ENCODE data around the gene HSPBP1.

Gene HSPBP1

GRCh38 chr19:55304980-55305379, 25.1 kb upstream of the HSPBP1 start:
- no peak for DNase-seq (ENCODE audit: low read depth, low spot score)

DNA sequence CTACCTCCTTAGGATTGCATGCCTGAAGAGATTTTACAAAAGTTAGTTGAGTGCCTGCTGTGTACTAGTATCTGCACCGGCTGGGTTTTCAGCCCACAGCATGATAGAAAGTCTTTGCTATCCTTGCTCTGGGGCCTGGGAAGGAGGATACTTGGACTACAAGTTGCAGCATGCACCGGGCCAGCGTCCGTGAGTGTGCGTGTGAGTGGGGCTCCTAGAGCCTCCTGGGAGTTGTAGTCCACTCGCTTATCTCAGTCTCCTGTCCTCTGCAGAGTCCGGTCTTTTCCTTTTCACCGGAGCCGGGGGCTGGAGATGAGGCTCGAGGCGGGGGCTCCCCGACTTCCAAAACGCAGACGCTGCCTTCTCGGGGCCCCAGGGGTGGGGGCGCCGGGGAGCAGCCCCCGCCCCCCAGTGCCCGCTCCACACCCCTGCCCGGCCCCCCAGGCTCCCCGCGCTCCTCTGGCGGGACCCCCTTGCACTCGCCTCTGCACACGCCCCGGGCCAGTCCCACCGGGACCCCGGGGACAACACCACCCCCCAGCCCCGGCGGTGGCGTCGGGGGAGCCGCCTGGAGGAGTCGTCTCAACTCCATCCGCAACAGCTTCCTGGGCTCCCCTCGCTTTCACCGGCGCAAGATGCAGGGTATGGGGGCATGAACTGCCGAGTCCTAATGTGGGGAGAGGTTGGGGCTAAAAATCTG, 24.5 kb upstream of the HSPBP1 start:
- no peak for DNase-seq (ENCODE audit: low read depth, low spot score)

GRCh38 chr19:55303477-55303876, 23.6 kb upstream of the HSPBP1 start:
- DNase-seq (ENCODE audit: low read depth, low spot score): no peak

GRCh38 chr19:55302318-55302703, 22.4 kb upstream of the HSPBP1 start:
- DNase-seq (ENCODE audit: low read depth, low spot score): no peak

DNA sequence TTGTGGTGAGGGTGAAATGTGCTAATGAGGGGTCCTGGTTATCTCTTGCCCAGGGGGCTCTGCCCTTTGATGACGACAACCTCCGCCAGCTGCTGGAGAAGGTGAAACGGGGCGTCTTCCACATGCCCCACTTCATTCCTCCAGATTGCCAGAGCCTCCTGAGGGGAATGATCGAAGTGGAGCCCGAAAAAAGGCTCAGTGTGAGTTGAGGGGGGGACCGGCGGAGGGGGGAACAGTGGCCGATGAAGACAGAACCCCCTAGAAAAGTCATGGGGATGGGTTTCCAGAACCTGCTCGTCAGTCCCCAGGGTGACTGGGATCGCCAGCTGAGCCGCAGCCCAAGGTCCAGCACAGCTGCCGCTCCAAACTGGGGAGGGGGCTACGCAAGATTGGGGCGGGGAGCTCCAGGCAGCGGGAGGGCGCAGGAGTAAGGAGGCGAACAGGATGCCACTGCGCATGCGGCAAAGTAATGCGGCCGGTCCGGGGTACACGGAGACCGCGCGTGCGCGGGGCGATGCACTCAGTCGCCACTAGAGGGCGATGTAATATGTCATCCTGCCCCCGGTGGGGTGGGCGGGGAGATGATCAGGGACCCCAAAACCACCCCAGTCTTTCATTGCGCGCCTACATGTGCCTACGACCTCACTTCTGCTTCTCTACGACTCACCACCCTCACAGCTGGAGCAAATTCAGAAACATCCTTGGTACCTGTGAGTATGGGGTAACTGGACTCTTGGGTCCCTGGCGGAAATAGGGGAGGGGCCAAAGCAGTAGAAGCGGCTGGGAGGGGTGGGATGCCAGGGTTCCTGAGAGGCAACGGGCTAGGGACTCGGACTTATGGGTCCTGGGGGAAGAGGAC, 21.8 kb upstream of the HSPBP1 start:
- peak; percentile 96 for DNase-seq (ENCODE audit: low read depth, low spot score)

DNA sequence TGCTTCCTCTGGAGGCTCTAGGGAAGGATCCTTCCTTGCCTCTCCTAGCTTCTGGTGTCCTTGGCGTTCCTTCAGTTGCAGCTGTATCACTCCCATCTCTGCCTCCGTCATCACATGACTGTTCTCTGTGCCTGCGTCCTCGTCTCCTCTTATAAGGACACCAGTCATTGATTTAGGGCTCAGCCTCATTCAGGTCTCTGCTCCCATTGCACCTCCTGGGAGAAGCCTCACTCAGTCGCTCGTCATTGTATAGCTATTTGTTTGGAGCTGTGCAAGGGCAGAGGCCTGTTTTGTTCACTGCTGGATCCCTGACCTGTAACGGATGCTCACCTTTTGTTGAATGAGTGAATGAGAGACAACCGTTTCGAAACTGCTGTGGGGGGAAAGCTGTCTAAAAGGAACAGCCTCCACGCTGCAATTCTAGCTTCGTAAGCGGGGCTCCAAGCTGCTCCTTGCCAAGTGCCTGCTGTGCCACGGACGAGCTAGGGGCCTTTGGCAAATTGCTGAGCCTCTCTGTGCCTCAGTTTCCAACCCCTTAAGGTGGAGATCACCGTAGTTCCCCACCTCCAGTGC, 21.1 kb upstream of the HSPBP1 start:
- no peak for DNase-seq (ENCODE audit: low read depth, low spot score)

DNA sequence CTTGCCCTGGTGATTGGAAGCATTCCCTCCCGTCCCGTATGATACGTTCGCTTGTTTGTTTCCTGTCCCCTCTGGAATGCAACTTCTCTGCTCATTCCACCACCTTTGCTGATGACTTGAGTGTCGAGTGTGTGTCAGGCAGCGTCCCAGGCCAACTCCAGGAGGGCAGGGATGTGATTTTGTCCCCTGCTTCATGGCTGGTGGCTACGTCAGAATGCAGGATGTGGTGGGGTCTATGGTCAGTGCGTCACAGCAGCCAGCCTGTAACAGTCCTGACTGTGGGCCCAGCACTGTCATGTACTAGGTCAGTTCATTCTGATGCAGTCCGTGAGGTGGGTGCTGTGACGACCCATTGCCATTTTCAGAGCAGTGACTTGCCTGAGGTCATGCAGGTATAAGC, 20.1 kb upstream of the HSPBP1 start:
- DNase-seq (ENCODE audit: low read depth, low spot score): no peak

- DNase-seq (ENCODE audit: low read depth, low spot score): no peak
Observed at GRCh38 chr19:55297267-55297666, 17.4 kb upstream of the HSPBP1 start.

DNA sequence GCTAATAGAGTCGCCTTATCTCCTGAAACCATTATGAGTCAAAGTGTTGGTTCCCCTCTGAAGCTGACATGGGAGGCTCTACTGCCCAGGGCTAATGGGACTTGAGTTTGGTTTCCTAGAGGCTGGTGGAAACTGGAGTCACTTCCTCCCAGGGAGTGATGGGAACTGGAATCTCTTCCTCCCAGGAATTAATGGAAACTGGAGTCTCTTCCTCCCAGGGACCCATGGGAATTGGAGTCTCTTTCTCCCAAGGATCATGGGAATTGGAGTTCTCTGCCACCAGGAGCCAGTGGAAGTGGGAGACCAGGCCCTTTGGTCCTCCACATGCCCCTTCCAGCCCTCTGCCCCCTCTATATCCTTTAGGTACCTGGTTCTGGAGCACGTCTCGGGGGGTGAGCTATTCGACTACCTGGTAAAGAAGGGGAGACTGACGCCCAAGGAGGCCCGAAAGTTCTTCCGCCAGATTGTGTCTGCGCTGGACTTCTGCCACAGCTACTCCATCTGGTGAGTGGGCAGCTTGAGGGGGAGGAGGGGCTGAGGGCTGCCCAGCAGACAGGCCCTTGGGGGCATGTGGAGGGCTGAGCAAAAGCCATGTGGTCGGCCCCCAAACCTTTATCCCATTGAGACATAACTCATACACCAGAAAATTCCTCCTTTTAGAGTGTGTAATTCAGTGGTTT, 9.3 kb upstream of the HSPBP1 start:
- no peak for DNase-seq (ENCODE audit: low read depth, low spot score)

DNA sequence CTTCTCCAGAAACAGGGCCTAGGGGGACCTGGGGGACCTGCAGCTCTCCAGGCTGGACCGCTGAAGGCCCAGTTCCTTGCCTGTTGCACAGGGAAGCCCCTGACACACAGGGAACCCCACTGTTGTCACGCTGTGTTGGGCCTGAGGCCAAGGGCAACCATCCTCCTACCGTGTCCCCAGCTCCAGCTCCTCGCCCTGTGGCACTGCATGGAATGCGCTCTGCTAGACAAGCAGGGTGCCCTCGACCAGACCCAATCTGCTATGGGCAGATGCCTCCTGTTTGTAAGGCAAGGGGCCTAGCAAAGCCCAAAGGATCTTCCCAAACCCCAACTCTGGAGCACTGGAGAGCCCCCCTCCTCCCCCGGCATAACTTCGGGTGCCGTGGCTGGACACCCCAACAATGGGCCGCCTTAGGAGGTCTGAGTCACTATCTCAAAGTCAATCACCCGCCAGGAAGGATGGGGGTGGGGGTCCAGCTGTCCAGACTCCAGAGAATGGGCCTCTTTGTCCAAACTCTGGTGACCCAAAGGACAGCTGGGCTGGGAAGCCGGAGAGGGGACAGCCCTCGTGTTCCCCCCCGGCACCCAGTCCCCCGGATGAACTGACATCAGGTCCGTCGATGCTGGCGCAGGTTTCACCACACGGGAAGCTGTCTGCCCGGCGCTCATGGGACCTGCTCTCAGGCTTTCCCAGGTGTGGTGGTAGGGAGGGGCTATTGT, 7.6 kb upstream of the HSPBP1 start:
- no peak for DNase-seq (ENCODE audit: low read depth, low spot score)

DNA sequence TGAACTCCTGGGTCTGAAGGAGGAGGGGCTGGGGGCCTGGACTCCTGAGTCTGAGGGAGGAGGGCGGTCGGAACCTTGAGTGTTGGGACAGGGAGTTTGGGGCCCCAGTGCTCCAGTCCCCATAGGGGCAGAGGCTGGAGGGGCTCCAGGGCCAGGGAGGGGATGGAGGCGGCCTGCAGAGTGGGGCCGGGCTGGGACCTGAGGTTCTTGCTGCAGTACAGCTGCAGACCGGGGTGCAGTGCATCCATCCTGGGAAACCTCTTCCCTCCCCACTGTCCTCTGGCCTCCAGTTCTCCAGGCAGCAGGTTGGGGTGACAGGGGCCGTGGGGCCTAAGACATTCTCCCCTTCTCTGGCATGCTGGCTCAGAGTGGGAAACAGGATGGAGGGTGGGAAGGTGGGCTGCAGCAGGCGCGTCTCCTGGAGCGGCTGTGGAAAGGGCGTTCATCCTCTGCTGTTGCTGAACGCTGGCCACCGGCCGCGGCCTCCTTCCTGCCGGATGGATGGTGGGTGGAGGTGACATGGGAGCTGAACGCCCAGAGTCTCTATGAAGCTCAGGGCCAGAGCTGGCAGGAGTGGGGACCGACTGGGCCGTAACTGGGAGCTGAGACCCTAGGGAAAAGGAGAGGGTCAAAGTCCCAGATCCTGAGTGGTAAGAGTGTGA, 5.5 kb upstream of the HSPBP1 start:
- DNase-seq (ENCODE audit: low read depth, low spot score): no peak

DNA sequence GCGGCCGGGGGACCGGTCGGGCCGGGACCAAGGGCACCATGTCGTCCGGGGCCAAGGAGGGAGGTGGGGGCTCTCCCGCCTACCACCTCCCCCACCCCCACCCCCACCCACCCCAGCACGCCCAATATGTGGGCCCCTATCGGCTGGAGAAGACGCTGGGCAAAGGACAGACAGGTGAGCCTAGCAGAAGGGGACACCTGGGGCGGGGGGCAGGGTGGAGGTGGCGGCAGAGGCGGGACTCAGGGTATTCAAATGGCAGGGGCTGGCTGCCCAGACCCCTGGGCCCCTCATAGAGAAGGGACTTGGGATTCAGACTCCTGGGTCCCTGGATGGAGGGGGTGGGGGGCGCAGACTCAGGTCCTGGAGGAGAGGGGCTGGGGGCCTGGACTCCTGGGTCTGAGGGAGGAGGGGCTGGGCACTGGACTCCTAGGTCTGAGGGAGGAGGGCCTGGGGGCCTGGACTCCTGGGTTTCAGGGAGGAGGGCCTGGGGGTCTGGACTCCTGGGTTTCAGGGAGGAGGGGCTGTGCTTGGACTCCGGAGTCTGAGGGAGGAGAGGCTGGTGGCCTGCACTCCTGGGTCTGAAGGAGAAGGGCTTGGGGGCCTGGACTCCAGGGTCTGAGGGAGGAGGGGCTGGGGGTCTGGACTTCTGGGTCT, 4.6 kb upstream of the HSPBP1 start:
- no peak for DNase-seq (ENCODE audit: low read depth, low spot score)

DNA sequence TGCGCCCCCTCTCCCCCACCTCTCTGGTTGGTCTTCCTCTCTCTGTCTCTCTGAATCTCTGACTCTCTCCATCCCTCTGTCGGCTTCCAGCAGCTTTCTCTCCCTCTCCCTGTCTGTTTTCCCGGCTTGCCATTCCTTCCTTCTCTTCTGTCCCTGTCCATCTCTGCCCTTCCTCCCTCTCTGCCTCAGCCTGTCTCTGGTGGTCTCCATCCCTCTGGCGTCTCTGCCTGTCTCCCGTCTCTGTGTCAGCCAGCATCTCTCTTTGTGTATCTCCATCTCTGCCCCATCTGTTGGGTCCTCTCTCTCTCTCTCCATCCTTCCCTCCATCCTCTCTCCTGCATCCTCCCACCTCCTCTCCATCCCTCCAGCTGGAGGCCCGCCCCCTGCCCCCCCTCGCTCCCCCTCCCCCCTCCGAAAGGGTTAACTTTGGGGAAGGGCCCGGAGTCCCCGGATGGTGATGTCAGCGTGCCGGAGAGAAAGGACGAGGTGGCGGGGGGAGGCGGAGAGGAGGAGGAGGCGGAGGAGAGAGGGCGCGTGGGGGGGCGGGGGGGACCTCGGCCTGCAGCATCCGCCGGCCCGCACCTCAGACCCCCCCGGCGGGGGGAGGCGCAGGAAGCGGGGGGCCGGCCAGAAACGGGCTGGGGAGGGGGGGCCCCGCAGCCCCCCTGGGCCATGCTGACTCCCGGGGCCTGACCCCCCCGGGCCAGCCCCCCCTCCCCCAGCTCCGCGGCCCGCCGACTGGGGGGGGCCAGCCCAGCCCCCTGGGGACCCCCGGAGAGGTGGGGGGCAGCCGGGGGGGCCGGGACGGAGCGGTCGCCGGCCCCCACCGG, 3.9 kb upstream of the HSPBP1 start, which contains the start of gene BRSK1:
TSS of gene BRSK1 (plus strand) at position 450 of the 830 bp plus-strand sequence. CDS start 446 bp downstream, outside the sequence.
- DNase-seq (ENCODE audit: low read depth, low spot score): peak; percentile 9

DNA sequence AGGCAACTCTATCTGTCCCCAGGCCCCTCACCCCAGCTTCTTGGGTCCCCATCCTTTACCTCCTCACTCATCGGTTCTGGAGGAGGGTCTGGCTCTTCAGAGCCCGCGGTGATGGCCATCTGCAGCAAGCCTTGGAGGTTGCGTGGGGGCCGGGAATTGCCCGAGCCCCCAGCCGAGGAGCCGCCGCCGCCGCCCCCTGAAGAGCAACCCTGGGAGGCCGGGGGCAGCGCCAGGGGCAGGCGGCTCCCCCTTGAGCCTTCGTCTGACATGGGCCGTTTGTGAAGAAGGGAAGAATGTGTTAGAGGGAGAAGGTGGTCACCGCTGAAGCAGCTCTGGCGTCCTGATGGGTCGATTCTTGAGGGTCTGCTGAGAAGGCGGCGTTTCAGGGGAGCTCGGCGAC, 570 bp downstream of the HSPBP1 start:
- DNase-seq (ENCODE audit: low read depth, low spot score): no peak

- DNase-seq (ENCODE audit: low read depth, low spot score): no peak
Observed at GRCh38 chr19:55278391-55279135, 1.3 kb downstream of the HSPBP1 start.

DNA sequence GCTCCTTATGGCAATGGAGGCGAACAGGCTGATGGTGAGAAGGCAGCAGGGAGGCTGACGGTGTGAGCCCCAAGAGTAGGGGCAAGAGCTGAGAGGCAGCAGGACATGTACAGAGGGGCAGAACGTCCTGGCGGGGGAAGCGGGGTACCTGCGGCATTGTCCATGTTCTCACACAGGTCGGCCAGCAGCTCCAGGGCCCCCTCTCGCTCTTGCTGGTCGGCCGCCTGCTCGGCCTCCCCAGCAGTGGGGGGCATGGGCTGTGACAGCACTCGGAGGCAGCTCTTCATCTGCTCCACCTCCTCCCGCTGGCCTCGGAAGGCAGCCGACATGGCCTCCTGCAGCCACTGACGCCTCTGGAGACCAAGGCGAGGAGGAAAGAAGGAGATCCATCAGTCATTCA, 2.4 kb downstream of the HSPBP1 start:
- no peak for DNase-seq (ENCODE audit: low read depth, low spot score)

- no peak for DNase-seq (ENCODE audit: low read depth, low spot score)
Observed at GRCh38 chr19:55276720-55277430, 3.0 kb downstream of the HSPBP1 start.

Measured in activated naive CD8-positive, alpha-beta T cell treated with anti-CD3 and anti-CD28 coated beads, Interleukin-2, amount 50 U/mL, for 16 hours (primary cell).